A549 (cell line): ENCODE results near the gene MVK. TPM values are rescaled to one million over a fixed set of nuclear protein-coding genes. Genes with fewer than 3 reads are reported as not detected.
A peak's percentile ranks its signal among the peaks of the same experiment; 100 is the strongest.

ENCODE experiments used
- ATAC-seq, 2 experiments: fragments of 200-7000 bp in 1 of 2; fragments of >200 bp in 1 of 2; cut with Nextera tagmentation in 1 of 2; cut with Tn5 transposase in 1 of 2; 3 replicates each; pipeline versions ENCODE4 v1.8.0 to v1.9.1; 2018 to 2020; ENCODE audit warnings: mild to moderate bottlenecking in 1 of 2, moderate library complexity in 1 of 2
- CTCF ChIA-PET: fragments of 300-600 bp; sonication (Branson Sonifier 250); formaldehyde crosslinking; extraction: SDS; loops from one replicate; lab custom pipeline; 2021; ENCODE audit warnings: antibody characterized with exemption, inconsistent platforms; lab: Yijun Ruan, JAX
- POLR2A ChIA-PET: fragments of 350-600 bp; formaldehyde crosslinking; extraction: SDS; loops from one replicate; lab custom pipeline; 2021; ENCODE audit warnings: antibody characterized with exemption, inconsistent platforms; lab: Yijun Ruan, JAX
- DNase-seq, 2 experiments: peaks; one replicate each; pipeline versions ENCODE4 v3.0.0 to v3.0.0-alpha.2; 2011 to 2016; ENCODE audit warnings: low read depth in 1 of 2, low spot score in 1 of 2
- FAIRE-seq: peaks from 2 replicates; lab custom pipeline; 2011; peaks lifted over from hg19 to GRCh38; lab: Jason Lieb, UNC
- H3K27ac ChIP-seq, 2 experiments: fragments of >200 bp; sonication (Bioruptor Twin); formaldehyde crosslinking; 3 replicates each; pipeline ENCODE4 v1.5.1; 2016 to 2017
- H3K4me1 ChIP-seq: fragments of >200 bp; sonication (Bioruptor Twin); formaldehyde crosslinking; 3 replicates; pipeline ENCODE4 v1.6.1; 2016
- H3K4me2 ChIP-seq: fragments of >200 bp; sonication (Bioruptor Twin); formaldehyde crosslinking; 3 replicates; pipeline ENCODE4 v1.6.1; 2016
- H3K4me3 ChIP-seq: fragments of >200 bp; sonication (Bioruptor Twin); formaldehyde crosslinking; 3 replicates; pipeline ENCODE4 v1.5.1; 2016
- H3K9me3 ChIP-seq: fragments of >200 bp; sonication (Bioruptor Twin); formaldehyde crosslinking; 3 replicates; pipeline ENCODE4 v1.6.1; 2016
- BHLHE40 ChIP-seq: IDR thresholded peaks from 2 replicates; pipeline ENCODE4 v1.6.1; 2012; ENCODE audit warnings: low read depth, low read length, inconsistent platforms
- CBX2 ChIP-seq: fragments of 200-600 bp; sonication (generic); IDR thresholded peaks from 2 replicates; pipeline ENCODE4 v1.6.1; 2016; ENCODE audit warnings: low read depth, mild to moderate bottlenecking, borderline replicate concordance
- CBX8 ChIP-seq: fragments of 200-600 bp; sonication (generic); IDR thresholded peaks from 2 replicates; pipeline ENCODE4 v1.6.1; 2016
- EHMT2 ChIP-seq: fragments of 200-600 bp; sonication (generic); IDR thresholded peaks from 2 replicates; pipeline ENCODE4 v1.6.1; 2016; ENCODE audit warnings: antibody characterized with exemption, low read depth, mild to moderate bottlenecking, moderate library complexity
- ESRRA ChIP-seq: fragments of 150-350 bp; IDR thresholded peaks from 2 replicates; pipeline ENCODE4 v1.6.1; 2014; ENCODE audit warnings: mild to moderate bottlenecking, low read length, borderline replicate concordance
- FOSB ChIP-seq: fragments of 250-450 bp; sonication (Bioruptor Pico); IDR thresholded peaks from 2 replicates; pipeline ENCODE4 v1.5.0; 2020; ENCODE audit warnings: mild to moderate bottlenecking, moderate library complexity
- HDAC2 ChIP-seq: fragments of 200-600 bp; sonication (generic); IDR thresholded peaks from 2 replicates; pipeline ENCODE4 v1.6.1; 2016
- HOXB13 ChIP-seq: fragments of 250-450 bp; sonication (Bioruptor Pico); IDR thresholded peaks from 2 replicates; pipeline ENCODE4 v1.5.0; 2020; ENCODE audit warnings: low read depth, mild to moderate bottlenecking, moderate library complexity
- HOXB5 ChIP-seq: fragments of 250-450 bp; sonication (Bioruptor Pico); IDR thresholded peaks from 2 replicates; pipeline ENCODE4 v1.5.0; 2020; ENCODE audit warnings: mild to moderate bottlenecking, moderate library complexity
- JUN ChIP-seq, 2 experiments: fragments of >200 bp; sonication (Bioruptor Twin); formaldehyde crosslinking; IDR thresholded peaks; 2 replicates in 1 of 2; 3 replicates in 1 of 2; pipeline ENCODE4 v1.6.1; 2016 to 2017
- JUNB ChIP-seq: fragments of >200 bp; sonication (Bioruptor Twin); formaldehyde crosslinking; IDR thresholded peaks from 2 replicates; pipeline ENCODE4 v1.6.1; 2016
- KDM5A ChIP-seq: fragments of 200-600 bp; sonication (generic); IDR thresholded peaks from 2 replicates; pipeline ENCODE4 v1.6.1; 2016; ENCODE audit warnings: antibody characterized with exemption, mild to moderate bottlenecking
- MAZ ChIP-seq: fragments of 150-350 bp; IDR thresholded peaks from 2 replicates; pipeline ENCODE4 v1.6.1; 2014; ENCODE audit warnings: antibody characterized with exemption, low read depth, low read length, borderline replicate concordance
- MYC ChIP-seq: IDR thresholded peaks from 2 replicates; pipeline ENCODE4 v1.6.1; 2012; ENCODE audit warnings: mild to moderate bottlenecking, inconsistent platforms, low read length, improper control_type of control experiment, borderline replicate concordance
- NPAS2 ChIP-seq: fragments of 250-450 bp; sonication (Bioruptor Pico); IDR thresholded peaks from 2 replicates; pipeline ENCODE4 v1.8.0; 2022; ENCODE audit warnings: mild to moderate bottlenecking, moderate library complexity, borderline replicate concordance
- POLR2AphosphoS2 ChIP-seq: conservative IDR thresholded peaks from 2 replicates; pipeline ENCODE4 v1.6.1; 2012; ENCODE audit warnings: low read length, improper control_type of control experiment, inconsistent platforms
- RAD21 ChIP-seq, 2 experiments: fragments of >200 bp in 1 of 2; sonication (Bioruptor Twin) in 1 of 2; formaldehyde crosslinking in 1 of 2; IDR thresholded peaks in 1 of 2; conservative IDR thresholded peaks in 1 of 2; 2 replicates in 1 of 2; 3 replicates in 1 of 2; pipeline ENCODE4 v1.6.1; 2012 to 2018; ENCODE audit warnings: inconsistent platforms in 1 of 2
- RARB ChIP-seq: fragments of 250-450 bp; sonication (Bioruptor Pico); IDR thresholded peaks from 2 replicates; pipeline ENCODE4 v1.8.0; 2021; ENCODE audit warnings: mild to moderate bottlenecking, moderate library complexity
- RCOR1 ChIP-seq: fragments of 150-350 bp; IDR thresholded peaks from 2 replicates; pipeline ENCODE4 v1.6.1; 2014; ENCODE audit warnings: antibody characterized with exemption, low read length, low read depth
- SREBF2 ChIP-seq: fragments of 450-650 bp; IDR thresholded peaks from 2 replicates; pipeline ENCODE4 v1.6.1; 2014; ENCODE audit warnings: mild to moderate bottlenecking, moderate library complexity
- TFCP2L1 ChIP-seq: fragments of 250-450 bp; sonication (Bioruptor Pico); IDR thresholded peaks from 2 replicates; pipeline ENCODE4 v1.5.0; 2021; ENCODE audit warnings: mild to moderate bottlenecking
- TP53 ChIP-seq: fragments of 250-450 bp; sonication (Bioruptor Pico); IDR thresholded peaks from 2 replicates; pipeline ENCODE4 v1.5.0; 2021; ENCODE audit warnings: mild to moderate bottlenecking, moderate library complexity
- ZC3H11A ChIP-seq: fragments of 450-650 bp; IDR thresholded peaks from 2 replicates; pipeline ENCODE4 v1.6.1; 2014; ENCODE audit warnings: antibody characterized with exemption, mild to moderate bottlenecking
- ZFP36 ChIP-seq: fragments of 450-650 bp; IDR thresholded peaks from 2 replicates; pipeline ENCODE4 v1.6.1; 2014; ENCODE audit warnings: borderline replicate concordance; ENCODE audit not compliant: partially characterized antibody
- ZSCAN20 ChIP-seq: fragments of 250-450 bp; sonication (Bioruptor Pico); IDR thresholded peaks from 2 replicates; pipeline ENCODE4 v1.8.0; 2022; ENCODE audit warnings: mild to moderate bottlenecking, moderate library complexity
- WGBS: methylation state at CpG from one replicate; pipeline ENCODE4 v1.1.6; 2017; ENCODE audit errors: missing lambda C conversion rate; 5-methylcytosine and 5-hydroxymethylcytosine counted together
- polyA plus RNA-seq, 4 experiments: library from polyadenylated mRNA; depleted of rRNA in 3 of 4; stranded (reverse); fragments of >200 nt; fragmentation: RNase III in 1 of 4; extraction: RNeasy Plus Mini Kit Qiagen cat#74134 plus additional on column Dnase treatment in 1 of 4; gene quantifications; 2 replicates in 3 of 4; 3 replicates in 1 of 4; pipeline ENCODE4 v1.2.3, GENCODE V29; 2011 to 2017
- TF ChIP-seq, protein P1 (sequence below): IDR thresholded peaks from 2 replicates; pipeline ENCODE4 v1.6.1; 2012; ENCODE audit warnings: low read depth, borderline replicate concordance
- TF ChIP-seq, protein P2 (sequence below): fragments of >200 bp; sonication (Bioruptor Twin); formaldehyde crosslinking; IDR thresholded peaks from 2 replicates; pipeline ENCODE4 v1.6.1; 2016
- TF ChIP-seq, protein P3 (sequence below): fragments of 450-650 bp; IDR thresholded peaks from 2 replicates; pipeline ENCODE4 v1.6.1; 2014; ENCODE audit warnings: antibody characterized with exemption
- TF ChIP-seq, protein P4 (sequence below): fragments of >200 bp; sonication (Bioruptor Twin); formaldehyde crosslinking; IDR thresholded peaks from 3 replicates; pipeline ENCODE4 v1.5.1; 2016
- TF ChIP-seq, protein P5 (sequence below): fragments of 250-450 bp; sonication (Bioruptor Pico); IDR thresholded peaks from 2 replicates; pipeline ENCODE4 v1.5.0; 2021; ENCODE audit warnings: mild to moderate bottlenecking, moderate library complexity, borderline replicate concordance

MVK gene
- polyA plus RNA-seq, 2 of the 4 experiments (the other 2 are of a cell fraction): 5.9 to 14.8 TPM

DNA sequence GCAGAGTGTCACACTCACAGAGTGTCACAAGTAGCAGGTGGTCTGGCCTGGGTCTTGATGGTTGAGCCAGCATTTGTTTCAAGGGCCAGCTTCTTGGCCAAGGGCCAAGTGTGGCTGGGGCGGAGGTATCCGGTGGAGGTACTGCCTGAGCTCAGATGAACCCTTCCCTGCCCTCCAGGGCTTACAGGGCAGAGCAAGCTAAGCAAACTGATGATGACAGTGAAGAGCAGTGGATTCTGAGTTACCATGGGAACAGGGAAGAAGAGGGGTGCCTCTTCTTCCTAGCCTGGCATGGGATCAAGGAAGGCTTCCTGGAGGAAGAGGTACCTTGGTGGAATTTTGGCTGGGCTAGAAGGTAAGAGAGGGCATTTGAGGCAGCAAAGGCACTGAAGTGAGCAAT is 35.7 kb downstream of the MVK start:
- no peaks in the 10 kb centered on the region for H3K9me3 ChIP-seq
- TF ChIP-seq ZSCAN20: no peak
- peak; percentile 75 for TF ChIP-seq ZFP36
- DNase-seq (peak in 1 of 2 experiments; percentile 20), ATAC-seq (no peak), FAIRE-seq (no peak)
- no peak overlapping the region for H3K27ac ChIP-seq
- no peak overlapping the region for H3K4me2 ChIP-seq
- no peak overlapping the region for H3K4me3 ChIP-seq
- ChIA-PET CTCF (interaction anchor here (0.6 to 5.8 kb wide), 2 partner anchors 11 to 166 kb away, joined by 3 to 54 read pairs; no protein-coding TSS in a partner anchor), POLR2A (no interaction called here)
- 12% methylated on average over 2 of the region's 2 CpGs for whole genome bisulfite sequencing
- H3K4me1 ChIP-seq: no peaks in the 10 kb centered on the region

DNA sequence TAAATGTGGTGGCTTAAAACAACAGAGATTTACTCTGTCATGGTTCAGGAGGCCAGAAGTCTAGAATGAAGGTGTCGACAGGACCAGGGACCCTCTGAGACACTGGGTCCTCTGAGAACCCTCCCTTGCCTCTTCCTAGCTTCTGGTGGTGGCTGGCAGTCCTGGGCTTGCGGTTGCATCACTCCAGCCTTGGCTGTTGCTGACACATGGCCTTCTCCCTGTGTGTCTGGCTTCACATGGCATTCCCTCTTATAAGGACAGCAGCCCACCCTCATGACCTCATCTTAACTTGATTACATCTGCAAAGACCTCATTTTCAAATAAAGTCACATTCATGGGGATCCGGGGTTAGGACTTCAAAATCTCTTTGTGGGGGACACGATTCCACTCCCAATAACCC is 36.9 kb downstream of the MVK start:
- 24% methylated on average over 4 of the region's 4 CpGs for WGBS
- Histone ChIP-seq H3K4me3 (no peak overlapping the region), H3K4me2 (no peak overlapping the region), H3K27ac (no peak overlapping the region), H3K4me1 (no peaks in the 10 kb centered on the region)
- ChIA-PET CTCF (interaction anchor here (0.7 to 5.8 kb wide), 3 partner anchors 13 to 165 kb away, joined by 3 to 54 read pairs (median 6); no protein-coding TSS in a partner anchor), POLR2A (no interaction called here)
- no peak for FAIRE-seq
- no peak for DNase-seq
- ATAC-seq: no peak
- no peak for TF ChIP-seq CBX2
- no peak for TF ChIP-seq SREBF2
- no peak for TF ChIP-seq KDM5A
- no peak for TF ChIP-seq ZC3H11A
- no peak for TF ChIP-seq RCOR1
- no peak for TF ChIP-seq RARB (CRISPR knock-in tag)
- TF ChIP-seq, protein P1, sequence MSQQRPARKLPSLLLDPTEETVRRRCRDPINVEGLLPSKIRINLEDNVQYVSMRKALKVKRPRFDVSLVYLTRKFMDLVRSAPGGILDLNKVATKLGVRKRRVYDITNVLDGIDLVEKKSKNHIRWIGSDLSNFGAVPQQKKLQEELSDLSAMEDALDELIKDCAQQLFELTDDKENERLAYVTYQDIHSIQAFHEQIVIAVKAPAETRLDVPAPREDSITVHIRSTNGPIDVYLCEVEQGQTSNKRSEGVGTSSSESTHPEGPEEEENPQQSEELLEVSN: no peak
- no peak for TF ChIP-seq ESRRA
- TF ChIP-seq CBX8: no peak
- TF ChIP-seq NPAS2 (CRISPR knock-in tag): no peak
- TF ChIP-seq HDAC2: no peak
- TF ChIP-seq, all 56 proteins: peak for 0
- H3K9me3 ChIP-seq: no peaks in the 10 kb centered on the region

DNA sequence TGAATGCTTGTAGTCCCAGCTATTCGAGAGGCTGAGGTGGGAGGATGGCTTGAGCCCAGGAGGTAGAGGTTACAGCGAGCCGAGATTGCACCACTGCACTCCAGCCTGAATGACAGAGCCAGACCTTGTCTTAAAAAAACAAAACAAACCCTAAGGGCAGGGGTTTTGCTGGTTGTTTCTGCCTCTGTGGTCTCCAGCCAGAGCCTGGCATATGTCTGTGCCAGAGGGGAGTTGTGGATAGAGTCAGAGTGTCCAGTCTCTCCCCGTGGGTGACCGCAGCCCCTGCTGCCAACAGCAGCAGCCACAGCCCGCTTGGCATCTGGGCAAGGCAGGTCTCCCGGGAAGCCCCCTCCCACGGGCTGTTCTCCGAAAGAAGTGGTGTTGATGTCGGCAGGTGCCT is 37.6 kb downstream of the MVK start:
- 46% methylated on average over 10 of the region's 10 CpGs for WGBS
- ATAC-seq (no peak), DNase-seq (no peak), FAIRE-seq (no peak)
- Histone ChIP-seq H3K4me1 (no peaks in the 10 kb centered on the region), H3K27ac (no peak overlapping the region), H3K4me2 (no peak overlapping the region), H3K9me3 (no peaks in the 10 kb centered on the region), H3K4me3 (no peak overlapping the region)
- TF ChIP-seq, protein P2, sequence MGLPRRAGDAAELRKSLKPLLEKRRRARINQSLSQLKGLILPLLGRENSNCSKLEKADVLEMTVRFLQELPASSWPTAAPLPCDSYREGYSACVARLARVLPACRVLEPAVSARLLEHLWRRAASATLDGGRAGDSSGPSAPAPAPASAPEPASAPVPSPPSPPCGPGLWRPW: no peak
- TF ChIP-seq, protein P3, sequence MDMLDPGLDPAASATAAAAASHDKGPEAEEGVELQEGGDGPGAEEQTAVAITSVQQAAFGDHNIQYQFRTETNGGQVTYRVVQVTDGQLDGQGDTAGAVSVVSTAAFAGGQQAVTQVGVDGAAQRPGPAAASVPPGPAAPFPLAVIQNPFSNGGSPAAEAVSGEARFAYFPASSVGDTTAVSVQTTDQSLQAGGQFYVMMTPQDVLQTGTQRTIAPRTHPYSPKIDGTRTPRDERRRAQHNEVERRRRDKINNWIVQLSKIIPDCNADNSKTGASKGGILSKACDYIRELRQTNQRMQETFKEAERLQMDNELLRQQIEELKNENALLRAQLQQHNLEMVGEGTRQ: no peak
- TF ChIP-seq, protein P4, sequence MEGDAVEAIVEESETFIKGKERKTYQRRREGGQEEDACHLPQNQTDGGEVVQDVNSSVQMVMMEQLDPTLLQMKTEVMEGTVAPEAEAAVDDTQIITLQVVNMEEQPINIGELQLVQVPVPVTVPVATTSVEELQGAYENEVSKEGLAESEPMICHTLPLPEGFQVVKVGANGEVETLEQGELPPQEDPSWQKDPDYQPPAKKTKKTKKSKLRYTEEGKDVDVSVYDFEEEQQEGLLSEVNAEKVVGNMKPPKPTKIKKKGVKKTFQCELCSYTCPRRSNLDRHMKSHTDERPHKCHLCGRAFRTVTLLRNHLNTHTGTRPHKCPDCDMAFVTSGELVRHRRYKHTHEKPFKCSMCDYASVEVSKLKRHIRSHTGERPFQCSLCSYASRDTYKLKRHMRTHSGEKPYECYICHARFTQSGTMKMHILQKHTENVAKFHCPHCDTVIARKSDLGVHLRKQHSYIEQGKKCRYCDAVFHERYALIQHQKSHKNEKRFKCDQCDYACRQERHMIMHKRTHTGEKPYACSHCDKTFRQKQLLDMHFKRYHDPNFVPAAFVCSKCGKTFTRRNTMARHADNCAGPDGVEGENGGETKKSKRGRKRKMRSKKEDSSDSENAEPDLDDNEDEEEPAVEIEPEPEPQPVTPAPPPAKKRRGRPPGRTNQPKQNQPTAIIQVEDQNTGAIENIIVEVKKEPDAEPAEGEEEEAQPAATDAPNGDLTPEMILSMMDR: no peak
- TF ChIP-seq, protein P5, sequence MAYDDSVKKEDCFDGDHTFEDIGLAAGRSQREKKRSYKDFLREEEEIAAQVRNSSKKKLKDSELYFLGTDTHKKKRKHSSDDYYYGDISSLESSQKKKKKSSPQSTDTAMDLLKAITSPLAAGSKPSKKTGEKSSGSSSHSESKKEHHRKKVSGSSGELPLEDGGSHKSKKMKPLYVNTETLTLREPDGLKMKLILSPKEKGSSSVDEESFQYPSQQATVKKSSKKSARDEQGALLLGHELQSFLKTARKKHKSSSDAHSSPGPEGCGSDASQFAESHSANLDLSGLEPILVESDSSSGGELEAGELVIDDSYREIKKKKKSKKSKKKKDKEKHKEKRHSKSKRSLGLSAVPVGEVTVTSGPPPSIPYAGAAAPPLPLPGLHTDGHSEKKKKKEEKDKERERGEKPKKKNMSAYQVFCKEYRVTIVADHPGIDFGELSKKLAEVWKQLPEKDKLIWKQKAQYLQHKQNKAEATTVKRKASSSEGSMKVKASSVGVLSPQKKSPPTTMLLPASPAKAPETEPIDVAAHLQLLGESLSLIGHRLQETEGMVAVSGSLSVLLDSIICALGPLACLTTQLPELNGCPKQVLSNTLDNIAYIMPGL: no peak
- TF ChIP-seq BHLHE40 (no peak), FOSB (CRISPR knock-in tag) (no peak), KDM5A (no peak), POLR2AphosphoS2 (no peak), MYC (no peak), MAZ (no peak), TFCP2L1 (CRISPR knock-in tag) (no peak), EHMT2 (no peak), TP53 (CRISPR knock-in tag) (no peak), JUNB (no peak), JUN (IDR thresholded peaks at IDR 0.05) (no peak), RAD21 (conservative IDR thresholded peaks at IDR 0.05 in 1 of 2, IDR thresholded peaks at IDR 0.05 in 1 of 2) (no peak), CBX2 (no peak), HOXB5 (CRISPR knock-in tag) (no peak), HOXB13 (CRISPR knock-in tag) (no peak)
- ChIA-PET POLR2A (no interaction called here), CTCF (interaction anchor here (1.7 to 5.8 kb wide), 2 partner anchors 13 to 164 kb away, joined by 6 to 54 read pairs; no protein-coding TSS in a partner anchor)
